ENCODE measurements around the gene FANCI. TPM values are rescaled to one million over a fixed set of nuclear protein-coding genes. Genes with fewer than 3 reads are reported as not detected.
A peak's percentile ranks its signal among the peaks of the same experiment; 100 is the strongest.

Gene FANCI
- total RNA-seq, 2 experiments from 2014 or later, result 6.1 to 7.1 TPM

GRCh38 chr15:89359471-89360293 lies 115.9 kb downstream of the FANCI start:
- peaks cover 87 to 92% of the 10 kb centered on the region in 2 experiments for H3K27me3 ChIP-seq (ENCODE audit: control insufficient read depth in 1 of 2, insufficient read depth in 2 of 2, low read length in 2 of 2)
- H3K9me3 ChIP-seq (ENCODE audit: control insufficient read depth in 1 of 2, insufficient read depth in 1 of 2, low read length in 2 of 2), result peaks cover 0 to 45% of the 10 kb centered on the region in 2 experiments
- Mint-ChIP-seq H3K4me3 (peak overlapping the region; percentile 34), H3K36me3 (ENCODE audit: low read depth) (no peaks in the 10 kb centered on the region), H3K27me3 (peaks cover 85% of the 10 kb centered on the region), H3K9me3 (no peaks in the 10 kb centered on the region), H3K4me1 (ENCODE audit: low read depth) (peaks cover 8% of the 10 kb centered on the region), H3K27ac (no peak overlapping the region)
- no peak overlapping the region for H3K27ac ChIP-seq (ENCODE audit: low read depth in 1 of 2, low read length in 2 of 2)
- DNase-seq (no peak), ATAC-seq (ENCODE audit: poor library complexity) (no peak)
- intact Hi-C loops (cut with DNase I, micrococcal nuclease), result loop anchor here in 1 of 2 experiments (2.0 to 5.0 kb wide), 2 partner anchors 43 to 197 kb away; no protein-coding TSS in a partner anchor
- ChIA-PET POLR2A (interaction anchor here (1.0 to 1.5 kb wide), 2 partner anchors 10 to 69 kb away, joined by 3 to 6 read pairs; no protein-coding TSS in a partner anchor), CTCF (interaction anchor here (0.8 to 4.6 kb wide), 28 partner anchors 9 to 263 kb away, joined by 3 to 35 read pairs (median 6); partner anchors contain the start of genes FANCI and POLG)
- H3K36me3 ChIP-seq (ENCODE audit: insufficient read depth, low read length), result no peaks in the 10 kb centered on the region
- peaks cover 37% of the 10 kb centered on the region for H3K4me1 ChIP-seq (ENCODE audit: insufficient read depth, low read length)
- no peak for TF ChIP-seq CTCF (IDR thresholded peaks at IDR 0.05)
- peak overlapping the region; percentile 16 for H3K4me3 ChIP-seq (ENCODE audit: low read length)

- ChIA-PET CTCF (interaction anchor here (4.6 kb wide), 1 partner anchor 70 kb away, joined by 35 read pairs; no protein-coding TSS in a partner anchor), POLR2A (interaction anchor here (1.5 kb wide), 1 partner anchor 26 kb away, joined by 3 read pairs; the partner anchor contains the start of gene POLG)
- intact Hi-C loops (cut with DNase I, micrococcal nuclease), result no loop called here
- Histone ChIP-seq H3K36me3 (ENCODE audit: insufficient read depth, low read length) (no peaks in the 10 kb centered on the region), H3K27ac (ENCODE audit: low read depth in 1 of 2, low read length in 2 of 2) (no peak overlapping the region), H3K4me3 (ENCODE audit: low read length) (no peak overlapping the region), H3K9me3 (ENCODE audit: control insufficient read depth in 1 of 2, insufficient read depth in 1 of 2, low read length in 2 of 2) (peaks cover 0 to 53% of the 10 kb centered on the region in 2 experiments), H3K27me3 (ENCODE audit: control insufficient read depth in 1 of 2, insufficient read depth in 2 of 2, low read length in 2 of 2) (peaks cover 89 to 93% of the 10 kb centered on the region in 2 experiments), H3K4me1 (ENCODE audit: insufficient read depth, low read length) (peaks cover 37% of the 10 kb centered on the region)
- no peak overlapping the region for H3K4me3 Mint-ChIP-seq
- H3K9me3 Mint-ChIP-seq, result no peaks in the 10 kb centered on the region
- peaks cover 87% of the 10 kb centered on the region for H3K27me3 Mint-ChIP-seq
- H3K27ac Mint-ChIP-seq, result no peak overlapping the region
- no peak for TF ChIP-seq CTCF (IDR thresholded peaks at IDR 0.05)
- ATAC-seq (ENCODE audit: poor library complexity) (no peak), DNase-seq (no peak)
- no peaks in the 10 kb centered on the region for H3K36me3 Mint-ChIP-seq (ENCODE audit: low read depth)
- H3K4me1 Mint-ChIP-seq (ENCODE audit: low read depth), result peaks cover 8% of the 10 kb centered on the region
These were observed 116.7 kb downstream of the FANCI start for GRCh38 chr15:89360294-89360971.

GRCh38 chr15:89361451-89362202 lies 117.8 kb downstream of the FANCI start:
- Mint-ChIP-seq H3K36me3 (ENCODE audit: low read depth) (no peaks in the 10 kb centered on the region), H3K27ac (no peak overlapping the region), H3K27me3 (peaks cover 89% of the 10 kb centered on the region), H3K4me3 (peak overlapping the region; percentile 54), H3K9me3 (no peaks in the 10 kb centered on the region), H3K4me1 (ENCODE audit: low read depth) (peaks cover 11% of the 10 kb centered on the region)
- ChIA-PET POLR2A (interaction anchor here (1.5 kb wide), 1 partner anchor 27 kb away, joined by 3 read pairs; the partner anchor contains the start of gene POLG), CTCF (no interaction called here)
- no peak overlapping the region for H3K4me3 ChIP-seq (ENCODE audit: low read length)
- H3K27me3 ChIP-seq (ENCODE audit: control insufficient read depth in 1 of 2, insufficient read depth in 2 of 2, low read length in 2 of 2), result peaks cover 90 to 92% of the 10 kb centered on the region in 2 experiments
- peaks cover 0 to 56% of the 10 kb centered on the region in 2 experiments for H3K9me3 ChIP-seq (ENCODE audit: control insufficient read depth in 1 of 2, insufficient read depth in 1 of 2, low read length in 2 of 2)
- no peaks in the 10 kb centered on the region for H3K36me3 ChIP-seq (ENCODE audit: insufficient read depth, low read length)
- H3K27ac ChIP-seq (ENCODE audit: low read depth in 1 of 2, low read length in 2 of 2), result no peak overlapping the region
- DNase-seq (peak; percentile 23 to 81 (median 53)), ATAC-seq (ENCODE audit: poor library complexity) (peak; percentile 41)
- no peak for TF ChIP-seq CTCF (IDR thresholded peaks at IDR 0.05)
- H3K4me1 ChIP-seq (ENCODE audit: insufficient read depth, low read length), result peaks cover 39% of the 10 kb centered on the region
- intact Hi-C loops (cut with DNase I, micrococcal nuclease), result no loop called here

Data from CD4-positive, alpha-beta T cell (primary cell).